ENCODE measurements around the gene CYP4F12. TPM values are rescaled to one million over a fixed set of nuclear protein-coding genes. Genes with fewer than 3 reads are reported as not detected.

CYP4F12 gene
- total and polyA plus RNA-seq, 10 of the 15 experiments (the other 5 are each of a cell fraction or from before 2014, with no cell fraction given) = 0.12 to 0.20 TPM; not detected in 8

- TF ChIP-seq, protein P1, sequence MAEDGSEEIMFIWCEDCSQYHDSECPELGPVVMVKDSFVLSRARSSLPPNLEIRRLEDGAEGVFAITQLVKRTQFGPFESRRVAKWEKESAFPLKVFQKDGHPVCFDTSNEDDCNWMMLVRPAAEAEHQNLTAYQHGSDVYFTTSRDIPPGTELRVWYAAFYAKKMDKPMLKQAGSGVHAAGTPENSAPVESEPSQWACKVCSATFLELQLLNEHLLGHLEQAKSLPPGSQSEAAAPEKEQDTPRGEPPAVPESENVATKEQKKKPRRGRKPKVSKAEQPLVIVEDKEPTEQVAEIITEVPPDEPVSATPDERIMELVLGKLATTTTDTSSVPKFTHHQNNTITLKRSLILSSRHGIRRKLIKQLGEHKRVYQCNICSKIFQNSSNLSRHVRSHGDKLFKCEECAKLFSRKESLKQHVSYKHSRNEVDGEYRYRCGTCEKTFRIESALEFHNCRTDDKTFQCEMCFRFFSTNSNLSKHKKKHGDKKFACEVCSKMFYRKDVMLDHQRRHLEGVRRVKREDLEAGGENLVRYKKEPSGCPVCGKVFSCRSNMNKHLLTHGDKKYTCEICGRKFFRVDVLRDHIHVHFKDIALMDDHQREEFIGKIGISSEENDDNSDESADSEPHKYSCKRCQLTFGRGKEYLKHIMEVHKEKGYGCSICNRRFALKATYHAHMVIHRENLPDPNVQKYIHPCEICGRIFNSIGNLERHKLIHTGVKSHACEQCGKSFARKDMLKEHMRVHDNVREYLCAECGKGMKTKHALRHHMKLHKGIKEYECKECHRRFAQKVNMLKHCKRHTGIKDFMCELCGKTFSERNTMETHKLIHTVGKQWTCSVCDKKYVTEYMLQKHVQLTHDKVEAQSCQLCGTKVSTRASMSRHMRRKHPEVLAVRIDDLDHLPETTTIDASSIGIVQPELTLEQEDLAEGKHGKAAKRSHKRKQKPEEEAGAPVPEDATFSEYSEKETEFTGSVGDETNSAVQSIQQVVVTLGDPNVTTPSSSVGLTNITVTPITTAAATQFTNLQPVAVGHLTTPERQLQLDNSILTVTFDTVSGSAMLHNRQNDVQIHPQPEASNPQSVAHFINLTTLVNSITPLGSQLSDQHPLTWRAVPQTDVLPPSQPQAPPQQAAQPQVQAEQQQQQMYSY (CRISPR knock-in tag; IDR thresholded peaks at IDR 0.05) = no peak
- no peak for TF ChIP-seq SREBF1 (IDR thresholded peaks at IDR 0.05; ENCODE audit: low read length)
- no peak for TF ChIP-seq GATAD2B (conservative IDR thresholded peaks at IDR 0.05; ENCODE audit: low read depth)
- TF ChIP-seq MXI1 (IDR thresholded peaks at IDR 0.05; ENCODE audit: low read depth, low read length) = no peak
- no peak for TF ChIP-seq RELA (IDR thresholded peaks at IDR 0.05; ENCODE audit: borderline replicate concordance, partially characterized antibody)
- TF ChIP-seq KLF5 (IDR thresholded peaks at IDR 0.05; ENCODE audit: partially characterized antibody) = no peak
- TF ChIP-seq ZBTB33 (IDR thresholded peaks at IDR 0.05) = no peak
- TF ChIP-seq EZH2 (IDR thresholded peaks at IDR 0.05; ENCODE audit: borderline replicate concordance, control insufficient read depth, low read depth, low read length) = no peak
Observed at GRCh38 chr19:15644066-15644741, 28.7 kb upstream of the CYP4F12 start (continued).

All from GM12878 (cell line).